GM21390 (cell line): ENCODE results near the gene SEC14L1.
A peak's percentile ranks its signal among the peaks of the same experiment; 100 is the strongest.

Source experiments
- ATAC-seq: cut with Tn5 transposase; IDR thresholded peaks from one replicate; pipeline ENCODE4 v1.9.1; 2021; ENCODE audit not compliant: unreplicated experiment

Gene SEC14L1

DNA sequence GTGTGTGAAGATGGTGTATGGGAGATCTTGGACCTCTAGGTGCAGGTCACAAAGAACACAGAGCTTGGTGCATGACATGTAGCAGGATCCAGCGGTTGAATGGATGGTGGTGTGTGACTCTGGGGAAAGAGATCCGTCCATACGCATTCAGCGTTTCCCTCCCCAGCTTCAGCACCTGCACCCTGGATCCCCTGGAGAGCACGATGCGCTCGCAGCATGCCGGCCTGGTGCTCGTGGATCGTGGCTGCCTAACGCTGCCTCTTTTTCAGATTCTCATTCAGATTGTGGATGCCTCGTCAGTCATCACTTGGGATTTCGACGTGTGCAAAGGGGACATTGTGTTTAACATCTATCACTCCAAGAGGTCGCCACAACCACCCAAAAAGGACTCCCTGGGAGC is 70.9 kb downstream of the SEC14L1 start:
- ATAC-seq: no peak

DNA sequence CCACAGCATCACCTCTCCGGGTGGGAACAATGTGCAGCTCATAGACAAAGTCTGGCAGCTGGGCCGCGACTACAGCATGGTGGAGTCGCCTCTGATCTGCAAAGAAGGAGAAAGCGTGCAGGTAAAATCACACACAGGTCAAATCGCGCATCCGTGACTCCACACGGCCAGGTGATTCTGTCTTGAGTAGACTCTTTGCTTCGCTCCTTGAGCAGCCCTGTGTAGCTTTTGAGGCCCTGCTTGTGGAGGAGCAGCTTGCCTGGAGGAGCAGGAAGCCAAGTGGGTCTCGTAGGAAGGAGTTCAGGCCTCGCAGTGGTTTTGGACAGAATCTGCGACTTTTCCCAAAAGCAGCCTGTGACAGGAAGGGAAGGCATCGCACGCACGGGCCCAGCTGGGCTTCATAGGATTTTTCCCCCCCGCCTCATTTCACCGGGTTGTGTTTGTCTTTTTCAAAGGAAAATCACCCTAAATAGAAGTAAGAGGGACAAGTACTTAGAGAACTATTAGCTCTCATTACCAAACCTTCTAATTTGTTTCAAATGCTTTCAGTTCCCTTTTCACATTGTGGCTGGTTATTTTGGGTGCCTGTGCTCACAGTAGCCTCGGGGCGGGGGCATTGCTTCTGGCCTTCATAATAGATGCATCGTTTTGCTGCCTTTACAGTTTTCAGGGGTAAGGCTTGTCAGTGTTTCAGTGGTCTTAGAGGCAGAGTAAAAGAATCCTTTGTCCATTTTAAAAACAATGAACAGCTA is 71.5 kb downstream of the SEC14L1 start:
- peak; percentile 88 for ATAC-seq

DNA sequence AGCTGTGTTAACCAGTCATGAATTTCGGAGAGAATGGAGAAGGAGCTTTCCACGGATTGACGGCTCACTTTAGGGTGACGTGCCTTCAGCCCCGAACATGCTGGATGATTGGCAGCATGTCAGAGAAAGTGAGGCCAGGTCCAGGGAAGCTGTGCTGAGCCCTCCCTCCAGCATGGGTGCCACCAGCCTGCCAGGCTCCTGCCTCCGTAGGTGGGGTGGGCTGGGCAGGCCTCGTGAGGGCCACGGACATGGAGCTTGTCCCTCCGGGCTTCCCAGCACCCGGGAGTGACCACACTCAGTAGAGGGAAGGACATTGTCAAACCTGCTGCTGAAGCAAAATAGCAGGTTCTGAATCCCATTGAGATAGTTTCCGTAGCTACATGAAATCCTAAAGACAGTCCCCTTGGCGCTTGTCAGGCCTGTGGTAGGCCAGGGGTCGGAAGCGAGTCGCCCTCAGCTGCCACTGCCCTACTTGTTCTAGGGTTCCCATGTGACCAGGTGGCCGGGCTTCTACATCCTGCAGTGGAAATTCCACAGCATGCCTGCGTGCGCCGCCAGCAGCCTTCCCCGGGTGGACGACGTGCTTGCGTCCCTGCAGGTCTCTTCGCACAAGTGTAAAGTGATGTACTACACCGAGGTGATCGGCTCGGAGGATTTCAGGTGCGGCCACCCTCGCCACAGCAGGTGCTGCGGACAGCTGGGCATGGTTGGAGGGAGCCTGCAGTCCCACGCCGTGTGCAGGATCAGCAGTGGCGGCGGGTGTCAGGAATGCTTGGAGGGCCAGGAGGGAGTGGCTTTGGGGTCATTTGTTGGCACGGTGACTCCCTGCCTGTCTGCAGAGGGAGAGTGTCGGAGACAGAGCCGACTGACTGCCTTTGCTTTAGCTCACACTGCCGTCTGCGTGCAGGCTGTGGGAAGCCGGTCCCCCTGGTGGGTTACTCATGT is 72.3 kb downstream of the SEC14L1 start:
- ATAC-seq: no peak

DNA sequence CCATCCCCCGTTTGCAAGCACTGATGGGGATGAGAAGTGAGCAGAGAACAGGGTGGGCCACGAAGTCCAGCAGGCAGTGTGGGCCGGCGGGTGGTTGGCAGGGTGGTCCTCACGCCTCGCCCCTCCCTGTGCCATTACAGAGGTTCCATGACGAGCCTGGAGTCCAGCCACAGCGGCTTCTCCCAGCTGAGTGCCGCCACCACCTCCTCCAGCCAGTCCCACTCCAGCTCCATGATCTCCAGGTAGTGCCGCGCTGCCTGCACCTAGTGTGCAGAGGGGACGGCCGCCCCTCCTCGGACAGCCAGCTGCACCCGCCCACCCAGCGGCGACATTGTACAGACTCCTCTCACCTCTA is 73.0 kb downstream of the SEC14L1 start:
- no peak for ATAC-seq

DNA sequence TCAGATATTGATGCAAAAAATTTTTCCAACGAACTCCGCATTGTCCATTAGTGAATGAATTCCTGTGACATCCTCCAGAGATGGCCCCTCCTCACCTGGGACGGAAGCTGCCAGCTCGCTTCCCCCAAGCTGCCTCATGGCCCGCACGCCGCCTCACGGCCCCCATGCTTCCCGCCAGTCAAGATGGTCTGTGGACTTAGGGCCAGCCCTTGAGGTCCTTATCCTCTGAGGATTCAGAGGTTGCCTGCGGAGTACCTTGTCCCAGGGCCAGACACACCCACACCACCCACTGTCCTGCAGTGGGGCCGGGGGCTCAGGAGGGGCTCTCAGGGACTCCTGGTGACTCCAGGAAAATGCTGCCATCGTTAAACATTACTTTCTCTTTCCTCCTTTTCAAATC is 73.6 kb downstream of the SEC14L1 start:
- ATAC-seq: no peak

DNA sequence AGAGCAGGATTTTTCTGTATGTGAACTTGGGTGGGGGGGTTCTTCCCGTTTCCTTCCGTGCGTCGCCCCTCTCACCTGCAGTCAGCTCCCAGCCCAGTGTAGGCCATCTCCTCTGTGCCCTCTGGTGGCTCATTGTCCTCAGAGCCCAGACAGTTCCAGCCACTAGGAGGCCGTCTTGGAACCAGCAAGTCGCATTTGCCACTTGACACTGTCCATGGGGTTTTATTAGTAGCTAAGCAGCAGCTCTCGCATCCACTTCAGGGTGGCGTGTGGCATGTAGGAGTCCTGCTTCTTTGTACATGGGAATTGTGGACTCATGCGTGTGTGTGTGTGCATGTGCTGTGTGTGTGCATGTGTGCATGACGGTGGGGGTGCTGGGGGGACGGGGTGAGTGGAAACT is 74.0 kb downstream of the SEC14L1 start:
- ATAC-seq: no peak

DNA sequence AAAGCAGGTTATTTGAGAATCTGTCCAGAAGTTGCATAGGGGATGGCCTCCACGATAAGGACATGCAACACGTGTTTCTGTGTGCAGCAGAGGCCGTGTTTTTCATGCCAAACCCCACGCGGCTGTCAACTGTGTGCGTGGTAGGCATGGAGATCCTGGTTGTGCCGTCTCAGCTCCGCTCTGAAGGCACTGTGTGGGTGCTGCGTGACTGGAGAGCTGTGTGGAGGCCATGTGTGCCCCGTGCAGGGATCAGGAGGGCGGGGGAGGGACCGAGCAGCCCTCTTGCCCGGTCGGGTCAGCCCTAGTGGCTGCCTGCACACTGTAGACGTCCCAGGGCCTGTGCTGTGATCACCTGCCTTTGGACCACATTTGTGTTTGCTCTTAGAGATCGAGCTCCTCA is 74.5 kb downstream of the SEC14L1 start:
- ATAC-seq: no peak

DNA sequence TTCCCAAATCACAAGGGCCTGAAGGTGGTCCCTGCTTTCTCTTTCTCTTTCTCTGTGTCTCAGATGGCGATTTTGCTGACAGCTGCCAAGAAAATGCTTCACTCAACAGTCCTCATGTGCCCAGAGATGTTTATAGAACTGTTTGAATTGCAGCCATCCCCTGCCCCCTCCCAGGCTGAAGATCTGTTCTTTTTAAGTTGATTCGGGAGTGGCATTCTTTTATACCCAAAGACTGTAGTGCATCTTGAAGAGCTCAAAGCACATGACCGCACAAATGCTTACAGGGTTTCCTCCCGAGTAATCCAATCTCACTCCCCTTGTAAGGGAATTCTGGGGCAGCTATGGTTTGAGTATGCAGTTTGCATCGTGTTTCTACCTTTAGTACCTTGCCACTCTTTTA is 75.7 kb downstream of the SEC14L1 start:
- no peak for ATAC-seq

DNA sequence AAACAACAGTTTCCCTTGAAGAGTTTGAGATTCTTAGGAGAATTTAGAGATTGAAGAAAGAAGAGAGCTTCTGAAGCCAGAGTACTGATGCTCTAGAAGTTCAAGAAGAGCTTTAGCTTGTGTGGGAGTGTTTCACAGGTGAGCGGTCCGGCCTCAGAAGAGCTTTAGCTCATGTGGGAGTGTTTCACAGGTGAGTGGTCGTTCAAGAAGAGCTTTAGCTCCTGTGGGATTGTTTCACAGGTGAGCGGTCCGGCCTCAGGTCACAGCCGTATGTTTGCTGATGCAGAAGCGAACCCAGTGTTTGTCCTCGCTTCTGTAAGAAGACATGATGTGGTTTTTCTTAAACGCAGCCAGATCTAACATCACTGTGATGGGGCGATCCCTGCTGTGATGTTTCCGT is 76.4 kb downstream of the SEC14L1 start:
- no peak for ATAC-seq

DNA sequence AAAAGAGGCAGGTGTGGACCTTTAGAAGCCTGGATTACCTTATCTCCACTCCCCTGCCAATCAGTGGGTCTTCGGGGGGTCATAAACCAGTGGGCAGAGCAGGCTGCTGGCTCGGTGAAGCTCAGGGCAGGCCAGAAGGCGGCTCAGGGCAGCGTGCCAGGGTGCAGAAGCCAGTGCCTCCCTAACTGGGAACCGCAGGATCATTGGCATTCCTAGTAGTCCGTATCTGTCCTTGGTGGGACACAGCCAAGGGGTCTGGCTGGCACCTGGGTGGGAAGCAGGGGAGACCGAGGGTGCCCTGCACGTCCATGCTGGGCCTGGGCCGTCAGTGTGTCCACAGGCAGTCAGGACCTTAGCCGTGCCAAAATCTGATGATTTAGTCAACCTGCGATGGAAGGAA is 76.8 kb downstream of the SEC14L1 start:
- no peak for ATAC-seq

DNA sequence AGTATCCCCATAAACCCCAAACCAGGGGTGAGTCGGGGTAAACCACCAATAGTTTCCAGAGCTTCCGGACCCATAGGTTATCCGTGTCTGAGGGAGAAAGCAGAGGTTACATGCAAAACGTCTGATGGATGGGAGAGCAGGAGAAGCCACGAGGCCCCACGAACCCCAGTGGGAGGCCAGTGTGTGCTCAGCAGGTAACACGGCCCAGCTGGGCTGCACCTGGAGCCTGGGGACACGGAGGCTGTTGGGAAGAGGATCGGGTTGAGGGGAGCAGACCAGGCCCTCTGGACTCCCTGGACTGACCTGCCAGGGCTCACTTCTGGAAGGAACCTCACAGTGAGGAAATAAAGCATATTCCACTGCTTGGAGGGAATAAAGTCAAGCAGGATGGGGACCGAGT is 78.1 kb downstream of the SEC14L1 start:
- no peak for ATAC-seq

DNA sequence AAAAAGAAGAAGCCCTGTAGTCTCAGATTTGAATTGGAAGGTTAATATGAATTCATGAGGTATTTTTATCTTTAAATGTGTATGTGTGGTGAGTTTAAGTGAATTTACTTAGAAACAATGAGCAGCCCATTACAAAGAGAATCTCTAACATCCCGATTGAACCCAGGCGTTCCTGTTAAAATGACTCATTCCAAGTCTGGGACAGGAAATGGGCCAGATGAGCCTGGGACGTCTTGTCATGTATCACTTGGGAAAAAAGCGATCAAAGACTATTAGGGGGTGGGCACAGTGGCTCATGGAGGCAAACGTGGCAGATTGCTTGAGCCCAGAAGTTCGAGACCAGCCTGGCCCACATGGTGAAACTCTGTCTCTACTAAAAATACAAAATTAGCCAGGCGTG is 81.6 kb downstream of the SEC14L1 start:
- ATAC-seq: no peak

DNA sequence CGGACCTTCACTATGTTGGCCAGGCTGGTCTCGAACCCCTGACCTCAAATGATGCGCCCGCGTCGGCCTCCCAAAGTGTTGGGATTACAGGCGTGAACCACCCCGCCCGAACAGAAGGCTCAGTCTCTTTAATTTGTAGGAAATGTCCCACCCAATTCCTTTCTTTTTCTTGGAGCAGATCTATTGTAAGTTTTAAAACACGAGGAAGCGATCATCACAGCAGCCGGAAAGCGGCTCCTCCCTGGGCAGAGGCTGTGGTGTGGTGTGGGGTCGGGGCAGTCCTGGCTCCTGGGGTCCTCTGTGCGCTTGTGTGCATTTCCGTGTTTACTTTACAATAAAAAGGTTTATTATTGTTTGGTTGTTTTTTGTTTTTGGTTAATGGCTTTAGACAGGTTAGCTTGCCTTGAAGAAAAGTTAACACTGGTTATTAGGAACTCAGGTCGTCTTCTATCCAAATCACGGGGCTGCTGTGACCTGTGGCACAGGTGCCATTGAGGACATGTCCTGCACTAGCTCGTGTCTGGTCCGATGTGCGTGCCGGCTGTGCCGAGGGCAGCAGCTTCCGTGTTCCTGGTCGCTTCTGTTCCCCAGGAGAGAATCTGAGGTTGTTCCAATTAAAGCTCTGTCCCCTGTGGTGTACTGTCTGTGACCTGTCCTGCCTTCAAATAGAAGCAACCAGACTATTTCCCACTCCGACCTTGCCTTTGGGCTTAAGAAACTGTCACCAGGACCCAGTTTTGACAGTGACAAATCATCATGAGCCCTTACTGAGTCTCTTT is 83.1 kb downstream of the SEC14L1 start:
- no peak for ATAC-seq

DNA sequence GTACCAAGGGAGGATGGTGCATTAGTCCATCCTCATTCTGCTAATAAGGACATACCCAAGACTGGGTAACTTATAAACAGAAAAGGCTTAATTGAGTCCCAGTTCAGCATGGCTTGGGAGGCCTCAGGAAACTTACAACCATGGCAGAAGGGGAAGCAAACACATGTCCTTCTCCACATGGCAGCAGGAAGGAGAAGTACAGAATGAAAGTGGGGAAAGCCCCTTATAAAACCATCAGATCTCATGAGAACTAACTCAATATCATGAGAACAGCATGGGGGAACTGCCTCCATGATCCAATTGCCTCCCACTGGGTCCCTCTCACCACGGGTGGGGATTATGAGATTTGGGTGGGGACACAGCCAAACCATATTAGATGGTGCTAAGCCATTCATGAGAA is 84.5 kb downstream of the SEC14L1 start:
- no peak for ATAC-seq

DNA sequence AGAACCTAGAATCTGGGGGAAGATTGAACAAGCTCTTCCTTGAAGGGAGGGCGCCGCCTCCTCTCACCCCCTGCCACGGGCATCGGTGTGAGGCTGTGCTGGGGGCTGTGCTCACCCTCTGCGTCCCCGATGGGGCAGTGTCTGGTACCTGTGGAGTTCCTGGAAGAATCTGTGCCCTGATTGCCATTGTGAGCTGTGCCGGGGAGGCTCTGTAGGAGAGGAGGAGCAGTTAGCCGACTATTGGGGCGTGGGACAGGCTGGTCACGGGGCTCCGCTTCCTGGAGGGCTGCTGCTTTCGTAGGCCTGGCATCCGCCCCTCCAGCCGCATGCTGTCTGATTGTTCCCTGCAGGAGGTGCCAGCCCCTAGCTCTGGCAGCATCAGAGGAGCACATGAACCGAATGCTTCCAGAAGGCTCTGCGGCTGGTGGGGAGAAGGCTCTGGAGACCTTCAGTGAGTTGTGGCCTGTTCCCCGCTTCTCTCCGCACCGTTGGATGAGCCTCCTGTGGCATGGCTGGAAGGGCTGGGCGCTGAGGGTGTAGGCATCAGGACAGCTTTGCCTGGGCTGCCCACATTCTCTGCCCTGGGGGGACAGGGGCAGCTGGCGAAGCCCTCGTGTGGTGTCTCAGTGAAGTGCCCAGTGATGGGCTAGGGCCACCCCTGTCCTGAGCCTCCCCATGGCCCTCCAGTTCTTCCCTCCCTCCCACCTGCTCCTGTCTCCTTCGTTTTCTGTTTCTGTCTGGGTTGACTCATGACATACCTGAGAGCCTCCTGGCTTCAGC is 86.9 kb downstream of the SEC14L1 start:
- ATAC-seq: no peak

DNA sequence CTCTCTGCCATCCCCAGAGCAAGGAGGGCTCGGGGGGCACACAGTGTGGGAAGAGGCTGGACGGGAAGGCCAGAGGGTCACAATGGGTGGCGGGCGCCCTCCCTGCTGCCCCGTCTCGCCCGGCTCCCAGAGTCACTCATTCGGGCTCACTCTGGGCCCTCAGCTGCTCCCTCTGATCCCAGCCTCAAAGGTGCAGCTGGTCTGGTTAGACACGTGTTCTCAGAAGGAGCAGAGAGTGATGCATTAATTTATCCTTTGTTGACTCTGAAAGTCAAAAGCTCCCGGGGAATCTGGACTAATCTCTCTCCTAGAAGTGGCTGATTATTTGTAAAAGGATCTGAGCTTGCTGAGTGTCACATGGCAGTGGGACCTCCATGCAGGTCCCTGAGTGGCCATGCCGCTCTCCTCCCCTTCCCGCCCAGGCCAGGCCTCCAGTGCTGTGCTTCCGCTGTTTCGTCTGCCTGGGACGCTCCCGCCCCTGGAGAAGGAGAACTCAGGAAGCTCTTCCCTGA is 87.5 kb downstream of the SEC14L1 start:
- ATAC-seq: no peak

DNA sequence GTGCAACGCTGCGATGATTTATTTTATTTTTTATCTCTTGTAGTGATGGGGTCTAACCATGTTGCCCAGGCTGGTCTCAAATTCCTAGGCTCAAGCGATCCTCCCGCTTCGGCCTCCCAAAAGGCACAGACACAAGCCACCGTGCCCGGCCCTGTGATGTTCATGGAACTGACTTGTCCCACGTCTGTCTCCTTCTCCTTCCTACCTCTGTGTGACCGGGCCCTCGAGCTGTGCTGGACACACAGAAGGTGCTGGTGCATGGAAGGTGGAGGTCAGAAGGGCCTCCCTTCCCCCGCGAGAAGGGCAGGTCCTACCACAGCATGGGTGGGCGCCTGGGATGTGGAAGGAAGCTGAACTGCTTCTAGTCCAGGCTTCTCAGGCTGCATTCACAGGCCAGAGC is 88.0 kb downstream of the SEC14L1 start:
- no peak for ATAC-seq

DNA sequence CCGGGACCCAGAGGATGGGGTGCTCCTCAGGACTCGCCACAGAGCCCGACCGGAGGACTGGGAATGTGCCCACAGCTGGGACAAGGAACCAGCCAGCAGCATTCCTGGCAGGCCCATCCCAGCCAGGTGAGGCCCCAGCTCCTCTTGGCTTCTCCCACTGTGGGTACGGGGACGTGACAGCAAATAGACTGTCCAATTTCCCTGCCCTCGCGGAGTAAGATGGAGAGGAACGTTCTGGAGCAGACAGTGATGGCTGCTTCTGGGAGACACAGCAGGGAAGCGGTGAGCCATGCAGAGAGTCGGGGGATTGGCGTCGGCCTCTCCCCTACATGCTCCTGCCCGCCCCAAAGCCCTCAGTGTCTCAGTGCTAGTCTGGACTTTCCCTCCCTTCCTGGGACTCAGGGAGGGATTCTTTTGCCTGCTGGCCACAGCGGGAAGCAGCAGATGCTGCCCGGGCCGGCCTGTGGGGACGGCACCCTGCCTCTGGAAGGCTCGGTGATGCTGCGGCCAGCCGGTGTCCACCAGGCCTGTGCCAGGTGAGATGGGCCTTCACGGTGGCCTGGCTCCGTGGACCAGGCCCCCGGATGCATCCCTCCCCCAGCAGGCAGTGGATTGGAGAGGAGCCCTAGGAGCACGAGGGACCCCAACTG is 89.1 kb downstream of the SEC14L1 start:
- no peak for ATAC-seq

DNA sequence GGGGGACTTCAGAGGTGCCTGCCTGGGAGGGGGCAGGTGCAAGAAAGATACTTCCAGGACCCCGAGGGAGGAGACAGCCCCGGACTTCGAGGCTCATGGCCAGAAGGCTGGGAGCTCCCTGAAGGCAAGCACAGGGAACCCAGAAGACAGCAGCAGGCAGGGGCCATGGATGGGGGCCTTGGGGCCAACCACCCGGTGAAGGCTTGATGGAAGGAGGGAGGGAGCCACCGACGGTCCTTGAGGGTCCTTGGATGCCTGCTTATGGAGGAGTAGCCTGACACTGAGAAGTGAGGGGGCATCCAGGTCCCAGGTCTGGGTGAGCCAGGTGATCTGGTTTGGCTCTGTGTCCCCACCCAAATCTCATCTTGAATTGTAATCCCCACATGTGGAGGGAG is 89.7 kb downstream of the SEC14L1 start:
- no peak for ATAC-seq
